HG03066 (cell line): ENCODE measurements around the gene KMT2D.

Experiments
- ATAC-seq: cut with Tn5 transposase; IDR thresholded peaks from one replicate; pipeline ENCODE4 v1.9.1; 2021; ENCODE audit warnings: low read depth; ENCODE audit not compliant: unreplicated experiment

KMT2D gene

GRCh38 chr12:49037111-49037946, 23.3 kb downstream of the KMT2D start:
- ATAC-seq, result no peak

- no peak for ATAC-seq
Measured at GRCh38 chr12:49036029-49036428, 24.6 kb downstream of the KMT2D start.

- ATAC-seq, result no peak
Measured at GRCh38 chr12:49034286-49034622, 26.3 kb downstream of the KMT2D start.

DNA sequence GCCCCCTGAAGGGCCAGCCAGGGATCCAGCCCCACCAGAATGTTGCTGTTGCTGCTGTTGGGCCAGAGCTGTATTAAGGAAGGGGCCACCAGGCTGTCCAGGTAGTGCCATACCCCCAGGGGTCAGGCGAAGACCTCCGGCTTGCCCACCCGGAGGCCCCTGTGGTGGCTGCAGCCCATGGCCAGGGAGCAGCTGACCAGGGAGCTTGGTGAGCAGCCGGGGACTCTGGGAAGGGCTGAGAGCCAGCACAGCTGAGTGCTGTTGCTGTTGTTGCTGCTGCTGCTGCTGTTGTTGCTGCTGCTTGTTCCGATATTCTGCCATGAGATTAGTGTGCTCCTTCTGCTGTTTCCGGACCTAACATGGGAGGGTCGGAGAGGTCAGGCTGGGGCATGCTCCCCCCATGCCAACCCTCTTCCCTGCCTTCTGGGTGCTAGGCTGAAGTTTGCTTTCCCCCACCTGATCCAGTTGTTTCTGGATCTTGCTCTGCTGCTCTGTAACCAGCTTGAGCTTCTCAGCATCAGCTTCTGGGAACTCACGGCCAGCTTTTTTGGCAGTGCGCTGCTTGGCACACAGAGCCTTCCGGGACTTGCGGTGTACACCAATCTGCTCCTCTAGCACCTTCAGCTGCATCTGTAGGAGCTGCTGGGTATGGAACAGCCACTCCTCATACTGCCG, 26.8 kb downstream of the KMT2D start:
- ATAC-seq, result no peak

GRCh38 chr12:49032679-49033447, 27.7 kb downstream of the KMT2D start:
- no peak for ATAC-seq

GRCh38 chr12:49032276-49032675, 28.3 kb downstream of the KMT2D start:
- no peak for ATAC-seq

DNA sequence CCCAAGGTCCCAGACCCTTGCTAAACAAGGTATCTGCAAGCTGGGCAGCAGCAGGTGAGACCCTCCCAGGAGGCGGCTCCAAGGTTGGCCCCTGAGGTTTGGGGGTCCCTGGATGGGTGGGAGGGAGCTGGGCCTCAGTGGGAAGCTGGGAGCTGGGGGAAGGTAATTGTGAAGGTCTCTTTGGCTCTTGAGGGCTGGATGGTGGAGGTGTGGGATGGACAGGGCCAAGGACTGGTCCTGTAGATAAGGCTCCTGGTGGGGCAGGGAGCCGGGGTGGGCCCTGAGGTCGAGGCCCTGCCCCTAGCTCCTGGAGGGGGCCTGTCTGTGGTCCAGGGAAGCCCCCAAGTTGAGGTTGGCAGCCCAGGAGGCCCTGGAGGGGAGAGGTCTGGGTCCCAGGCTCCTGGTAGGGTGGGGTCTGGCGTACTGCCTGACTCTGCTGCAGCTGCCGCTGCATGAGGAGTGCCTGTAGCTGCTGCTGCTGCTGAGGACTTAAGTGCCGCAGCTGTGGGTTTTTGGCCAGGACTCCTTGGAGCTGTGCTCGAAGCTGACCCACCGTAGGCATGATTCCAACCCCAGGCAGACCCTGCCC, 28.9 kb downstream of the KMT2D start:
- no peak for ATAC-seq

- ATAC-seq, result no peak
Measured at GRCh38 chr12:49030714-49031572, 29.7 kb downstream of the KMT2D start.

GRCh38 chr12:49030119-49030518, 30.5 kb downstream of the KMT2D start:
- ATAC-seq, result no peak

- ATAC-seq, result no peak
Measured at GRCh38 chr12:49028666-49029275, 31.8 kb downstream of the KMT2D start.

GRCh38 chr12:49027846-49028555, 32.6 kb downstream of the KMT2D start:
- no peak for ATAC-seq

DNA sequence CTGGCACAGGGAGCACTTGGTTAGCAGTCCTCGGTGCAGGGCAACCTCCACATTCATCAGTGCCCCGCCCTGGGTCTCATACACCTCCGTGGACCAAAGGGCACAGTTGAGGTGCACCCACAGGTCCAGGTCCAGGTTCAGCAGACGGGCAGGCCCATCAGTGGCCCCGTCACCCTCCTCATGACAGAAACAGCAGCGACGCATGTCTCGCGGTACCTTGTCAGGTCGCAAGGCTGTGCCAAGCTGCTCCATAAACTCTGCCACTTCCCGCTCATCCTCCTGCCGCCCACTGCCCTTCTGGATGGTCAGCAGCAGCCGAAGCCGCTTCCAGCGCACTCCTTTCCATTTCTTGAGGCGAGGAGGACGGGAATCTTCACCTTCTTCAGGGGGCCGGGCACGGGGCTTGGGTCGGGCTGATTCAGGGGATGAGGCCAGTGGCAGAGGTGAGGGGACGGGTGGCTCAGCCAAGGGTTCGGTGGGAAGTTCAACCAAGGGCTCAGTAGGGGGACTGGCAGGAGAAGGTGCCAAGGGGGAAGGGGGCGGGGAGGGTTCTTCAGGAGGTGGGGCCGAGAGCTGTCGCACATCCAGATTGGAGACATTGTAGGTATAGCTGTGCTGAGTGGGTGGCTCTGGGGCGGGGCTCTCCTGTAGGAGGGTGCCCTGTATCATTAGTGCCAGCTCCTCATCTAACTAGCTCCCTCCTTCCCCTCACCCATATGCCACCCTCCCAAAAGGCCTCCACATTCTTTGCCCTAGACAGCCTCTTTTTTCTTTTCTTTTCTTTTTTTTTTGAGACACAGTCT, 33.7 kb downstream of the KMT2D start:
- ATAC-seq, result no peak

DNA sequence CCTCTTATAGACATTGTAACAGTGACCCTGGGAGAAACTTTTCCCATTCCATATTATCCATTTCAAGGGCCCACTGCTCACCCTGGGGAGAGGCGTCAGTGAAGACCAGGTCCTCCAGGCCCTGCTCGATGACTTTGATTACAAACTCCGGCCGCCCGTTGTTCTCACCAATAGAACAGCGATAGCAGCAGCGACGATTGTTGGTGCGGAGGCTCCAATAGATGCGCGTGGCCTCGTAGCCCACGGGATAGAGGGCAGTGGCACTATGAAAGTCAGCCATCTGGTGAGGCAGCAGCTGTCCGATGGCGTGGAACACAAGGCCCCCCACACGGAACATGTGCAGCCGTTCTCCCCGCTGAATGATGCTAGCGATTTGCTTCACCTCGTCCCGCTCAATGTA, 34.5 kb downstream of the KMT2D start:
- no peak for ATAC-seq

DNA sequence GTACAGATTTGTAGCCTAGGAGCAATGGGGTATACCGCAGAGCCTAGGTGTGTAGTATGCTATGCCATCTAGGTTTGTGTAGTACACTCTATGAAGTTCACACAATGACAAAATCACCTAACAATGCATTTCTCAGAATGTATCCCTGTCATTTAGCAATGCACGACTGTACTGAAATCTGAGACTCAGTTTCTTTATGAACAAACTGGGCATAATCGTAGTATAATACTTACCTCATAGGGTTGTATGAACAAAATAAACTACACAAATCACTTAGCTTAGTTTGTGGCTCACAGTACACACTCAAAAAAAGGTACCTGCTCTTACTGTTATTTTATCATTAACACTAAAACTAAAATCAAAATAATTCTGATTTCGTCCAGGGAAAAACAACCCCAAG, 35.1 kb downstream of the KMT2D start:
- no peak for ATAC-seq

- no peak for ATAC-seq
Measured at GRCh38 chr12:49024543-49024942, 36.1 kb downstream of the KMT2D start.

DNA sequence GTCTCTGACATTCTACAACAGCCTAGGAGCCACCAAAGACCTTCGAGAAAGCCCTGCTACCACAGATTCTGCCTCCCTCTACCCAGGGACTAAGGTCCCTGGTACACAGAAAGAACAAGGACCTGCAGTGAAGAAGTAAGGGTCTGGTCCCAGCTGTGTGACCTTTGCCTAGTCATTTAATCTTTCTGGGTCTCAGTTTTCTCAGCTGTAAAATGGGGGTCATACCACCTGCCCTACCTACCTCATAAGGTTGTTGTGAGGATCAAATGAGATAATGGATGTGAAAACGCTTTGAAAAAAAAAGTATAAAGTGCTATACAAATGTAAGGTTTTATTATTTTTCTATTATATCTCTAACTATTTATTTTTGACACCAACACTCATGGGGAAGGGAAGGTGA, 36.8 kb downstream of the KMT2D start:
- no peak for ATAC-seq

DNA sequence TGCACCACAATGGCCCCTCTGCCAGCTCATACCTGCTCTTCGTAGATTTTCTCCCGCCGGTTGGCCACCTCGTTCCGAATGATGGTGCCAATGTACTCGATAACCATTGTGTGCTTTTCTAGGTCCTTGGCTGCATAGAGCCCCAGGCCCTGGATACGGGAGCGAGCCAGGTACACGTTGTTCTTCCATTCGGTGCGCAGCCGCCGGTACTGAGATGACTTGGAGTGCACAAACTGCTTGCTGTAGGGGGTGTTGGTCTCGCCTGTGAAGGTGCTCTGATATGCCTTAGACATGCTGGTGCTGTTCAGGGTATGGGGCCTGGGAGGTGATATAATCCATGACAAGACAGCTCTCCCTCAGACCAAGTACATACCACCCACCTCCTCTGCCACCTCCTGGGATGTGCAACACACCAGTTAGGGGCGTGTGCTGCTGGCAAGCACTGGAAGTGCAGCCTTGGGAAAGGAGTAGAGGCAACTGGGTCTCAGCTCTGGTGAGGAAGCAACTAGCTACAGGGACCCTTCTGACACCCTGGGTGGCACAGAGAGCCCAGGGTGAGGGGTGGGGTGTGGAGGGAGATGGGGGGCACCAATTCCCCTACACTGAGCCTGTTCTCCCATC, 37.9 kb downstream of the KMT2D start:
- ATAC-seq, result no peak
